DMS53 treated with DMSO at 0.1 percent for 48 hours (cell line): ENCODE data around the gene SIPA1L3.

ENCODE experiments used
- DNase-seq: peaks from one replicate; lab custom pipeline; 2025; ENCODE audit not compliant: unreplicated experiment; lab: John Stamatoyannopoulos, UW

The SIPA1L3 gene

DNA sequence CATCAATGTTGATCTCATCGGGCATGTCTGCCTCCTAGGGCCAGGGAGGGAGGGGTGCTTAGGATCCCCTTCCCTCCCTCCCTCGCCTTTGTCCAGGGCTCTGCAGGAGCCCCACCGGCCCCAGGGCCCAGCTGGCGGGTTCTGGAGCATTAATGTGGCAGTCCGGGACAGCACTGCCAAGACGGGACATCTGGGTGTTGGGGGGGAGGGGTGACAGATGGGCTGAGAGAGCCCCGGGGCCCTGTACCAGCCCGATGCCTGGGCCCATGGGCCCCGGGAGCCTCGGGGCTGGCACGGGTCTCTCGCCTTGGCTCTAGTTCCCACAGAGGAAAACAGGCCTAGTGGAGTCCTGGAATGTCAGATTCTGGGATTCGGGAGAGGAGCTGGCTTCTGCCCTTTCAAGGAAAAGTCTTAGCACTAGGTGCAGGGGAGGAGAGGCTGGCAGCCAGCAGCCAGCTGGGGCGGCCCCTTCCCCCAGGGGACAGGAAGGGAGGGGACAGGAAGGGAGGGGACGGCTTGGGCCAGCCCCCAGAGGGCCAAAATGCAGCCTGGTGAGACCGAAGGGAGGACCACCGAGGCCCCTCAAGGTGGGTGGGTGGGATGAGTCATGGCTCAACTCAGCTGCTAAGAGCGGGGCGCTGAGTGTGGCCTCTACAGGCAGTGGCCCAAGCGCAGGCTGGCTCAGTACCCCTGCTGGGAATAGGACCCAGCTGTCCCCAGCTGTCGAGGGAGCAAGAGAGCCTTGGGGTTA, 346.1 kb downstream of the SIPA1L3 start:
- no peak for DNase-seq

GRCh38 chr19:38253788-38254187, 346.8 kb downstream of the SIPA1L3 start:
- no peak for DNase-seq

GRCh38 chr19:38255383-38256014, 348.5 kb downstream of the SIPA1L3 start:
- DNase-seq = no peak
